ENCODE data around the gene KCNK3.

- TF ChIP-seq CTCF (IDR thresholded peaks at IDR 0.05 in 2 of 3, conservative IDR thresholded peaks at IDR 0.05 in 1 of 3; ENCODE audit: control insufficient read depth in 2 of 3, extremely low read depth in 1 of 3, insufficient read depth in 1 of 3, low read depth in 3 of 3, low read length in 3 of 3) (no peak), ZSCAN29 (IDR thresholded peaks at IDR 0.05) (no peak), POLR2A (IDR thresholded peaks at IDR 0.05; ENCODE audit: low read depth, low read length) (no peak), SP1 (IDR thresholded peaks at IDR 0.05; ENCODE audit: low read depth, low read length) (no peak), ATF7 (IDR thresholded peaks at IDR 0.05; ENCODE audit: low read depth) (no peak), YY1 (IDR thresholded peaks at IDR 0.05; ENCODE audit: low read depth, low read length) (no peak), EP300 (IDR thresholded peaks at IDR 0.05; ENCODE audit: borderline replicate concordance in 1 of 2, control insufficient read depth in 1 of 2, low read depth in 2 of 2, low read length in 2 of 2) (no peak), MYC (IDR thresholded peaks at IDR 0.05; ENCODE audit: insufficient read depth, insufficient read length, insufficient replicate concordance, low read length, severe bottlenecking) (no peak), KAT2A (conservative IDR thresholded peaks at IDR 0.05; ENCODE audit: control insufficient read depth, low read depth, low read length) (no peak), RFX5 (IDR thresholded peaks at IDR 0.05; ENCODE audit: low read depth, low read length) (no peak), NKRF (conservative IDR thresholded peaks at IDR 0.05) (no peak)
Observed at GRCh38 chr2:26746934-26747333, 54.4 kb downstream of the KCNK3 start.
